ENCODE data around the gene FANCD2OS.

Gene FANCD2OS

DNA sequence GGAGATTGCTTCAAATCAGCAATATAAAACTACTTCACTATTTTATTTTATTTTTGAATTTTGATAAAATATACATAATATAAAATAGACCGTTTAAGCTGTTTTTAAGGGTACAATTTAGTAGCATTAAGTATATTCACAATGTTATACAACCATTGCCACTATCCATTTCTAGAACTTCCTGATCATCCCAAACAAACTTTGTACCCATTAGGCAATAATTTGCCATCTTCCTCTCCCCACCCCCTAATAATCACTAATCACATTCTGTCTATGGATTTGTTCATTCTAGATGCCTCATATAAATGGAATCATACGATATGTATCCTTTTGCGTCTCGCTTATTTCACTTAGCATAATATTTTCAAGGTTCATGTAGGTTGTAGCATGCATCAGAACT is 53.0 kb downstream of the FANCD2OS start:
- no peaks in the 10 kb centered on the region for H3K9me3 ChIP-seq (ENCODE audit: control insufficient read depth in 5 of 5, low read length in 5 of 5)
- H3K4me1 ChIP-seq (ENCODE audit: control insufficient read depth in 5 of 5, insufficient read depth in 5 of 5, low read length in 5 of 5) = no peaks in the 10 kb centered on the region
- H3K4me3 ChIP-seq (ENCODE audit: low read depth in 1 of 5, low read length in 5 of 5) = no peak overlapping the region
- no peaks in the 10 kb centered on the region for H3K27me3 ChIP-seq (ENCODE audit: control insufficient read depth in 5 of 5, insufficient read depth in 4 of 5, low read length in 5 of 5)
- no peaks in the 10 kb centered on the region for H3K36me3 ChIP-seq (ENCODE audit: control insufficient read depth in 5 of 5, insufficient read depth in 5 of 5, low read length in 5 of 5)
- no peak overlapping the region for H3K9ac ChIP-seq (ENCODE audit: low read length in 5 of 5)
- H3K27ac ChIP-seq (ENCODE audit: low read depth, low read length) = no peak overlapping the region
